ENCODE results near the gene AFAP1L1. TPM values are rescaled to one million over a fixed set of nuclear protein-coding genes. Genes with fewer than 3 reads are reported as not detected.

AFAP1L1 gene
- total RNA-seq, 4 donors from 2014 or later = 48.8 to 99.8 (median 70.3) TPM

DNA sequence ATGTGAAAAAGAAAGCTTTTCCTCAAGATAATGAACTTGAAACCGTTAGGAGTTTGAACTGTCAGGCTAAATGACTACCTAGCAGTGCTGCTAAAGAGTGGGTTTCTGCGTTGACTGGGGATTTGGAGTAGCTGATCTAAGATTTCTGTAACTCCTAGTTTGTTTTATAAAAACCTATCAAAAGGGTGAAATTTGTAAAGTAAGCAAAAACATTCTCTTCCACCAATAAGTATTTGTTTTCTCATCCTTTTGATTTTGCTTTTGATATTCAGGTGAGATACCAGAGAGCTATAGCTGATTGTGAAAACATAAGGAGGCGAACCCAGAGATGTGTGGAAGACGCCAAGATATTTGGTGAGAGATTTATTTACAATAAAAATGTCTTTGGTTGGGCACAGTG lies 77.7 kb downstream of the AFAP1L1 start:
- TF ChIP-seq, protein P1, sequence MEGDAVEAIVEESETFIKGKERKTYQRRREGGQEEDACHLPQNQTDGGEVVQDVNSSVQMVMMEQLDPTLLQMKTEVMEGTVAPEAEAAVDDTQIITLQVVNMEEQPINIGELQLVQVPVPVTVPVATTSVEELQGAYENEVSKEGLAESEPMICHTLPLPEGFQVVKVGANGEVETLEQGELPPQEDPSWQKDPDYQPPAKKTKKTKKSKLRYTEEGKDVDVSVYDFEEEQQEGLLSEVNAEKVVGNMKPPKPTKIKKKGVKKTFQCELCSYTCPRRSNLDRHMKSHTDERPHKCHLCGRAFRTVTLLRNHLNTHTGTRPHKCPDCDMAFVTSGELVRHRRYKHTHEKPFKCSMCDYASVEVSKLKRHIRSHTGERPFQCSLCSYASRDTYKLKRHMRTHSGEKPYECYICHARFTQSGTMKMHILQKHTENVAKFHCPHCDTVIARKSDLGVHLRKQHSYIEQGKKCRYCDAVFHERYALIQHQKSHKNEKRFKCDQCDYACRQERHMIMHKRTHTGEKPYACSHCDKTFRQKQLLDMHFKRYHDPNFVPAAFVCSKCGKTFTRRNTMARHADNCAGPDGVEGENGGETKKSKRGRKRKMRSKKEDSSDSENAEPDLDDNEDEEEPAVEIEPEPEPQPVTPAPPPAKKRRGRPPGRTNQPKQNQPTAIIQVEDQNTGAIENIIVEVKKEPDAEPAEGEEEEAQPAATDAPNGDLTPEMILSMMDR (IDR thresholded peaks at IDR 0.05; ENCODE audit: low read depth) = no peak

GRCh38 chr5:149352169-149352568 lies 80.5 kb downstream of the AFAP1L1 start:
- TF ChIP-seq, protein P1 (IDR thresholded peaks at IDR 0.05; ENCODE audit: low read depth) = no peak

GRCh38 chr5:149353911-149354310 lies 82.3 kb downstream of the AFAP1L1 start:
- TF ChIP-seq, protein P1 (IDR thresholded peaks at IDR 0.05; ENCODE audit: low read depth) = no peak

DNA sequence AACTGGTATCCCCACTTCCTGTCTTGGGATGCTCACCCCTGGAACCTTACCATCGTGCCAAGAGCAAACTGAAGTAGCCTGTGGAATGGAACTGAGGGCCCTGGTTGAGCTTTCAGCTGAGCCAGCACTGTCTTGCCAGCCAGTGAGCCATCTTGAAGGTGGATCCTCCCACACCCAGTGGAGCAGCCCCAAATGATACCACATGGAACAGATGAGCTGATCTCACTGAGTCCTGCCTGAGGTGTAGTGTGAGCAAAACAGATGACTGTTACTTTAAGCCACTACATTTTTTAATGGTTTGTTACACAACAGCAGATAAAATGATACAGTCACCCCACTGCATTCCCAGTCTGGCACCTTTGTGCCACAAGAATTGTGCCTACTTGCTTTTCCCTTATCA lies 84.0 kb downstream of the AFAP1L1 start:
- TF ChIP-seq, protein P1 (IDR thresholded peaks at IDR 0.05; ENCODE audit: low read depth) = no peak

- TF ChIP-seq, protein P1 (IDR thresholded peaks at IDR 0.05; ENCODE audit: low read depth) = no peak
Observed at GRCh38 chr5:149356391-149356790, 84.7 kb downstream of the AFAP1L1 start.

GRCh38 chr5:149357370-149358293 lies 86.0 kb downstream of the AFAP1L1 start, which contains the start of gene PCYOX1L:
Gene PCYOX1L (plus strand): TSS chr5:149358046. CDS start chr5:149358069, 23 bp downstream.
- TF ChIP-seq, protein P1 (IDR thresholded peaks at IDR 0.05; ENCODE audit: low read depth) = no peak

DNA sequence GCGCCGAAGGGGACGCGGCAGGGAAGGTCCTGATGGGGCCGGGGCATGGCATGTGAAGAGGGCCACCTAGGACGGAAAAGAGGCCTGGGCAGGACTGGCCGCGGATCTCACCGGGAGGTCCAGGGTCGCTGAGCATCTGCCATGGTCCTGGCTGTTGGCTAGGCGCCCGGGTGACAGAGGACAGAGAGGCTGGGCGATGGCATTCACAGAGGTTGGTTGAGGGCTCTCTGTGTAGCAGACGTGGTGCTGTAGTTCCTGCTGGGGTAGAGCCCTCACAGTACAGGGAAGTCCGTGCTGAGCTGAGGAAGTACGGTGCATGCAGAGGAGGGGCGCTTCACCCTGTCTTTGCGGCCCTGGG lies 86.6 kb downstream of the AFAP1L1 start:
- TF ChIP-seq, protein P1 (IDR thresholded peaks at IDR 0.05; ENCODE audit: low read depth) = no peak

All from subcutaneous adipose tissue (tissue), 4 donors.